OCI-M2 (cell line): Measurements from ENCODE around the gene KCNK4.
"Not testable (repeated sequence)": the region's sequence is repeated elsewhere in the genome, so short reads cannot be mapped to it uniquely, and the experiment has no call there.

Experiments
- DNase-seq: peaks from one replicate; lab custom pipeline; 2025; ENCODE audit not compliant: unreplicated experiment; lab: John Stamatoyannopoulos, UW

Gene KCNK4

GRCh38 chr11:64291262-64291751 lies at the start of gene KCNK4:
Gene KCNK4 (plus strand): TSS chr11:64291302. CDS start chr11:64293019, 1,717 bp downstream.
- DNase-seq: no peak

DNA sequence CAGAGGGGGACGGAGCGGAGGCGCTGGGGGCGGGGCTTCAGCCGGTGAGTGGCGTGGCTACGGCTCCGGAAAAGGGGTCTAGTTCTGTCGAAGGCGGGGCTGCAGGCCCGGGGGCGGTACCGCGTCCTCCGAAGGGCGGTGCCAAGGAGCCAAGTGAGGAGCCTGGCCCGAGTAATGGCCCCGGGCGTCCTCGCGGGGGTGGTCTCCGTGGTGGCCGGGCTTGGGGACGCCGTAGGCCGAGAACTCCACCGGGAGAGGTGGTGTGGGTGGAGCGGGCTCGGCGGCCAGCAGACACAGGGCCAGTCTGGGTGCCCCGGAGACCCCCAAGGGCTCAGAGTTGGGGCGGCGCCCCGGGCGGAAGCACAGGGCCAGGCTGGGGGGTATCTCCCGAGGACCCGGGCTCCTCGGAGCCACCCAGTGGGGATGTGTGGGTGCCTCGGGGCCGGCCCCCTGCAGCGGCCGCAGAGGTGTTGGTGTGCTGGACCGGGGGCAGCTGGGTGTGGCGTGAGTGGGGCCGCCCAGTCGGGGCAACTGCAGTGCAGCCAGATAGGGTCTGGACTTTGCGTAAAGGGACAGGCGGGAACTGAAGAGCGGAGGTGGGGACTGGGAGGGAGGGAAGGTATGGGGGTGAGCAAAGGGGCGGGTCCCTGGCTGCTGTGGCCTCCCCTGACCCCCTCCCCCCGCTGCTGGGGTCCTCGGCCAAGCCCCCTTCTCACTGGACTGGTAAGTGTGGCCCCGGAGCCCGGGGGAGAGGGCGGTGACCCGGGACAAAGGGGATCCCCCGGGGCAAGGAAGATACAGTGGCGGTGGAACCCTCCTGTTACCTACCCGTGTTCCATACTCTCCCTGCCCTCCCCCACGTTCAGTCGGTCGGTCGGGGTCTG lies 49.4 kb upstream of the KCNK4 start:
- DNase-seq: no peak

- DNase-seq: no peak
Measured at GRCh38 chr11:64243236-64243854, 47.8 kb upstream of the KCNK4 start.

GRCh38 chr11:64244107-64244506 lies 47.0 kb upstream of the KCNK4 start:
- no peak for DNase-seq

GRCh38 chr11:64244966-64245365 lies 46.1 kb upstream of the KCNK4 start:
- no peak for DNase-seq

- DNase-seq: no peak
Measured at GRCh38 chr11:64245401-64245796, 45.7 kb upstream of the KCNK4 start.

DNA sequence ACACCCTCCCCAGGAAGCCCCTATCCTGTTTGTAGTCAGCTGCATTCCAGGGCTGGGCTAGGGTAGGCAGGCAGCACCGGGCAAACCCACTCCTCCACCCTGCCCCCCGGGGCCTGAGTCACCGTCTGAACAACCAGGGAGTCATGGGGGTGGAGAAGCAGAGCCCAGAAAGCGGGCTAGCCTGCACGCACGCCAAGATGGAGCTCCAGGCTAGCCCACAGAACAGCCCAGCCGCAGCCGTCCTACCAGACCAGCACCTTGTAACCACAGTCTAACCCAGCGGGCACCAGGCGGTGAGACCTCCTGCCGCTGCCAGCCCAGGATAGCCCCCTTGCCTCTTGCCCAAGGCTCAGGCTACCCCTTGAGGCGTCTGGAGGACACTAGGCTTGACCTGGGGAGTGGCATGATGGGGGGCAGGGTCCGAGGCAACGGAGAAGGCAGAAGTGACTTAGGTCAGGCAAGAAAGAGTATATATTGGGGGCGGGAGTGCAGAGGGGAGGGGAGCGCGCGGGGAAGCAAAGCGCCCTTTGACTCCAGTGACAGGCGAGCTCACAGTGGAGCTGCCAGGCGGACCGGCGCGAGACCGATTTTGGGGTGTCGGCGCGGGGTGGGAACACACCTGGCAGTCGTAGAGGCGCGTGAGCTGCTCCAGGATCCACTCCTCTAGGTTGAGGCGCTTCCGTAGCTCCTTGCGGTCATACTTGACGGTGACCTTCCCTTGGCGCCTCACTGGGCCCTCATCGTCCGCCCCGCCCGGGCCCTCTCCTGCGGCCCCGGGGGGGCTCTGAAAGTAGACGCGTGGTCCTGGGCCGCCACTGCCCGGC lies 45.1 kb upstream of the KCNK4 start:
- DNase-seq: no peak

DNA sequence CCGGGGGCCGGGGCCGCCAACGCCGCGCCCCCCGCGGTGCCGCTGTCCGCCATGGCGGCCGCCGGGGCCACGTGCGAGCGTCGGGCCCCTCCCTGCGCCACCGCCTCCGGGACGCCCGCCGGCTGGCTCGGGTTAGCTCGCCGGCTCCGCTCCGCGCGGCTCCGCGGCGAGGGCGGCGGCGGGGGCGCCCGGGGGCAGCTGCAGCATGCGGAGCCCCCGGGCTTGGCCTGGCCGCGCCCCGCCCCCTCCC lies 44.6 kb upstream of the KCNK4 start:
- not testable (repeated sequence) for DNase-seq

GRCh38 chr11:64246871-64247728 lies 44.0 kb upstream of the KCNK4 start, which contains the start of gene PPP1R14B:
Gene PPP1R14B (minus strand): TSS chr11:64246943. CDS start chr11:64246673, 270 bp downstream.
- no peak for DNase-seq

DNA sequence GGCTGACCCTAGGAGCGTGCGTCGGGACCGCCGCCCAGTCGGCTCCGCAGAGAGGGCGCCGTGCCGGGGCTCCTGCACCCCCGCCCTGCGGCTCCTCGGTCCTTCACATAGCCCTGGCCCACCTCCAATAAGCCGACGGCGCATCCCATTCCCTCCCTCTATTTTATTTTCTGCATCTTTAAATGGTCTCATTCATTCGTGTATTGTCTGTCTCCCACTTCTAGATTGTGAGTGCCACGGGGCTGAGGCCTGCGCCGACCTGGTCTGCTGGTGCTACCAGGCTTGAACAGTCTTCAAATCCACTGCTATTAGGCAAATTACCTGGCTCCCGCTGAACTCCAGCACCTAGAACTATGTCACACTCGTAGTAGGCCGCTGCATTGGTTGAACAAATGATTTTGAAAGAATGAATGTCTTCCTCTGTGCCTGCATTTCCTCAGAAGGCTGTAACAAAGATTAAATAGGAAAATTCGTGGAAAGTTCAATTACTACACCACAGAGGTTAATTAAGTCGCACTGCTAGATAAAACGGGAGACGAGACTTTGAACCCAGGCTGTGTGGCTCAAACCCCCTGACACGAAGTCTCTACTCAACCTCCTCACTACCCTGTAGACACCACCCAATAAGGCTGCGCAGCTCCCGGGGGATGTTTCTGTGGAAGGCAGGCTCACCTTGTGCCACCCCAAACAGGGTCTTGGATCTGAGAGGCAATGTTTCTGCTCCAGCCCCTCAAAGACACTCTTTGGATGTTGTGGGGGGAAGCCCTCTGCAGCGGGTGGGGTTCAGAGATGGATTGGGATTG lies 43.2 kb upstream of the KCNK4 start:
- no peak for DNase-seq

DNA sequence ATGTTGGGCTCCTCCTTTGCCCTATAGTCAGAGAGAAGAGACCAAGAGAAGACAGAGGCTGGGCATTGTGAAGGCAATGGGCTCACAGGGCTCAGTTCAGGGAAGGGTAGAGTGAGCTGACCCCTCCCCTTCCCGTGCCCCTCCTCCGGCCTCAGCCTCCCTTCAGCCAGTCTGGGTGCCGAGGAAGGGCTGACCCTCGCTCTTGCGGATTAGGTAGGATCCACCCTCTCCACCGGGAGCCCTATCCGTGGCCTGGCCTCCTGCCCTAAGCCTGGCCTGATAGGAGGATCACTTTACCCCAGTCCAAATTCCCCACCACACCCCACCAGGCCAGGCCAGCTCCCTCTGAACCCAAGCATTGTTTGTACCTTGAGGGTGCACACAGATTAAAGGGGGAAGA lies 42.5 kb upstream of the KCNK4 start:
- DNase-seq: no peak

- DNase-seq: no peak
Measured at GRCh38 chr11:64249038-64249437, 42.1 kb upstream of the KCNK4 start.

GRCh38 chr11:64249563-64250414 lies 41.3 kb upstream of the KCNK4 start:
- DNase-seq: no peak

DNA sequence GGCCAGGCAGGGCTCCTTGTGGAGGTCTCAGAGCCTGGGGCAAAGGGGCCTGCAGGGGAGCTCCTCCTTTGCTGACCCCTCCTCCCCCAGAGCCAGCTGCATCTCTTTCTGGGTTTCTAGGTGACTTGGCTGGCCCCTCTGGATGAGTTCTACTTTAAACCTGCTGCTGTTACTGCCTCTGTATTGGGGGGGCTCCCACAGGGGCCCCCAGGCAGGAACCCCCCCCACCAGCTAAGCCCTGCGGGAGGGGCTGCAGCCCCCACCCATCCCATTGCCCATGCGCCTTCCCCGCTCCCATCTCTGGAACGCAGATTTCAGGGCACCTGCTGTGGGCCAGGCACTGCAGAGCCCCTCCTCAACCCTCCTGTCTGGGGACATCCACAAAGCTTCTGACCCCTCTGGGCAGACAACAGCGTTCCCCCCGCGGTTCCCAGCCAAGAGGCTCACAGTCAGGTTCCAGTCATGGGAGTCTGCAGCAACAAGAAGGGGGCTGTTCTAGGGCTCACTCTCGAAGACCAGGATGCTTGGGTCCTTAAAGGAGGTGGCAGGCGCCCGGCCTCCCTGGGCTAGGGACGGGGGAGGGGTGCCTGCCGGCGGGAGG lies 40.6 kb upstream of the KCNK4 start:
- DNase-seq: no peak

DNA sequence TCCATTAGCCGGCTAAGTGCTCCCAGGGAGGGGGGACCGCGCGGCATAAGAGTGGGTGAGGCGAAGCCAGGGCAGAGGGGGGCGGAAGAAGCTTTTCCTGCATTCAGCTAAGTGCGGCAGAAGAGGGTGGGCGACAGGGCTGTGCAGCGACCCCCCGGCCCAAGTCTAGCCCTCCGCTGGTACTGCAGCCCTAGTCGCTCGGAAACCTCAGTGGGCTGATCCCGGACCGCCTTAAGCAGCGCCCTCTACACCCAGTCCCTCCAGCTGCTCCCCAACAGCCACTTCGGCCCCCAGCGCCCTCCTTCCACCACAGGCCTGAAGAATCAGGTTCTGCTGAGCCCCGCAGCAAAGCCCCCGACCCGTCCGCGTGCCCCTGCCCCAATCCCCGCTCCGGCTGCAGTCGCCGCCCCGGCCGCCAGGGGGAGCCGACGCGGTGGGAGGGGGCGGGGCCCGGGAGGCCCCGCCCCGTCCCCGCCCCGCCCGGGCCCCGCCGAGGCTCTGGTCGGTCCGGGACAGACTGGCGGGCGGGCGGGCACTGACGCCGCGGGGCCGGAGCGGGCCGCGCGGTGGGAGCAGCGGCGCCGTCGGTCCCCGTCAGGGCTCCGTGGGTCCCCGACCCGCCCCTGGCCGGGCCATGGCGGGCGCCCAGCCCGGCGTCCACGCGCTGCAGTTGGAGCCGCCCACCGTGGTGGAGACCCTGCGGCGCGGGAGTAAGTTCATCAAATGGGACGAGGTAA lies 39.9 kb upstream of the KCNK4 start, which contains the start of gene PLCB3:
TSS of gene PLCB3 (plus strand) at position 515 of the 737 bp plus-strand sequence. CDS start at position 635, 120 bp downstream.
- no peak for DNase-seq

GRCh38 chr11:64251753-64252002 lies 39.4 kb upstream of the KCNK4 start:
- no peak for DNase-seq

DNA sequence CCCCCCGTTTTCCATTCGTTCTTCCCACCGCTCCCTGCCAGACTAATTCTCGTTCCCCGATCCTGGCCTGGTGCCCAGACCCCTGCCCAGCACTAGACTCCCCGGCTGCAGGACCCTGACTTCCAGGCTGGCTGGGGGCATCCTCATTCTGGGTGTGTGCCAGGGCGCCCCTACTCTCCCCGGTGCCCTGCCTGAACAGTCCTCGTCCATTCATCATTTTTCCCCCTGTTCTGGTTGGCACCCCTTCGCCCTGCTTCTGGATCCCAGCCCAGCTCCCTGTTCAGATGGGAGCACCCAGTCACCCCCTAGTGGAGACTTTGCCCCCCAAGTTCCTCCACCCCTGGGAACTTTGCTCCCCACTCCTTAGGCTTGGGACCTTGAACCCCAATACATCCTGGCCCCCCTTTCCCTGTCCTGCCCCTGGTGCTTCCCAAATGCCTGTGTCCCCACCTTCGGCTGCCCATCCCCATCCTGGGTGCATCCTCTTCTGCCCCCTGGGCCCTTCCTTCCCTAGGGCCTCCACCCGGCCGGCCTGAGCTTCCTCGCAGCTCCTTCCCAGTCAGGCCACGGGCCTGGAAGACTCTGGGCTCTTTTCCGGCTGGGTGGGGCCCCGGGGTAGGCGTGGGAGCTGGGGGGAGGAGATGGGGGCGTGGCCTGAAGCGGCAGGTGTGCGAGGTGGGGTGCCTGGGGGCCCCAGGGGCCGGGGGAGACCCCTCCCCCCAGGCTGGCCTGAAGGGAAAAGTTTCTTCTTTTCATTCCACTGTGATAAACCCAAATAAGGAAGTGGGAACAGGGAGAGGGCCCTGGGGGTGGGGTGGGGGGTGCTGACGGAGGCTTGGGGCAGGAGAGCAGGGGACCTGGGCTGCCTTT lies 38.9 kb upstream of the KCNK4 start:
- DNase-seq: no peak
